Activated CD4-positive, alpha-beta T cell treated with anti-CD3 and anti-CD28 coated beads, Interleukin-2, amount 10 ng/mL, durations not matched to agents 7 days and 5 days (primary cell): ENCODE measurements around the gene NBEAL1. TPM values are rescaled to one million over a fixed set of nuclear protein-coding genes. Genes with fewer than 3 reads are reported as not detected.
"Not testable (repeated sequence)": the region's sequence is repeated elsewhere in the genome, so short reads cannot be mapped to it uniquely, and the experiment has no call there.

Experiments
- CTCF ChIA-PET: fragments of 350-600 bp; sonication (Branson Sonifier 250); formaldehyde crosslinking; loops from one replicate; lab custom pipeline; 2021; ENCODE audit warnings: antibody characterized with exemption; lab: Charles Lee
- POLR2A ChIA-PET: fragments of 350-600 bp; sonication (Branson Sonifier 250); formaldehyde crosslinking; loops from one replicate; lab custom pipeline; 2021; ENCODE audit warnings: antibody characterized with exemption; lab: Charles Lee
- DNase-seq: peaks from one replicate; pipeline ENCODE4 v3.0.0-alpha.2; 2020
- H3K27ac Mint-ChIP-seq: one replicate; pipeline ENCODE4 v1.8.0; 2021; ENCODE audit warnings: mild to moderate bottlenecking, moderate library complexity, mixed read lengths
- H3K27me3 Mint-ChIP-seq: one replicate; pipeline ENCODE4 v1.8.0; 2021; ENCODE audit warnings: mixed read lengths
- H3K36me3 Mint-ChIP-seq: one replicate; pipeline ENCODE4 v1.8.0; 2021; ENCODE audit warnings: low read depth, mixed read lengths
- H3K4me1 Mint-ChIP-seq: one replicate; pipeline ENCODE4 v1.8.0; 2021; ENCODE audit warnings: mixed read lengths
- H3K4me3 Mint-ChIP-seq: one replicate; pipeline ENCODE4 v1.8.0; 2021; ENCODE audit warnings: mild to moderate bottlenecking, moderate library complexity, mixed read lengths
- H3K9me3 Mint-ChIP-seq: one replicate; pipeline ENCODE4 v1.8.0; 2021; ENCODE audit warnings: mixed read lengths
- total RNA-seq, 2 experiments: library from RNA; stranded (reverse); gene quantifications; one replicate each; pipeline ENCODE4 v1.2.3, GENCODE V29; 2021

The NBEAL1 gene
- total RNA-seq, 2 experiments from 2014 or later = 8.3 to 13.2 TPM

DNA sequence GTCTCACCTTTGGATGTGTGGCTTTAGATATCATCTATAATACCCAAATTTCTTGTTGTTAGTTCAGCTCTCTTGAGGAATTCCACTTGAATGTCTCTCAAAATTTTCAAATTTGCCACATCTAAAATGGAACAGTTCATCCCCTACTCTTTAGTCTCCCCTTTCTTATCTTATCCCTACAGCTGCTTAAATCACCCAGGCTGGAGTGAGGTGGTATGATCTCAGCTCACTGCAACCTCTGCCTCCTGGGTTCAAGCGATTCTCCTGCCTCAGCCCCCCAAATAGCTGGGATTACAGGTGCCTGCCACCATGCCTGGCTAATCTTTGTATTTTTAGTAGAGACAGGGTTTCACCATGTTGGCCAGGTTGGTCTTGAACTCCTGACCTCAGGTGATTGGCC lies 71.7 kb downstream of the NBEAL1 start:
- H3K27ac Mint-ChIP-seq, H3K36me3 Mint-ChIP-seq, CTCF ChIA-PET, H3K4me3 Mint-ChIP-seq, H3K27me3 Mint-ChIP-seq, DNase-seq, H3K4me1 Mint-ChIP-seq, POLR2A ChIA-PET, H3K9me3 Mint-ChIP-seq: not testable (repeated sequence)

DNA sequence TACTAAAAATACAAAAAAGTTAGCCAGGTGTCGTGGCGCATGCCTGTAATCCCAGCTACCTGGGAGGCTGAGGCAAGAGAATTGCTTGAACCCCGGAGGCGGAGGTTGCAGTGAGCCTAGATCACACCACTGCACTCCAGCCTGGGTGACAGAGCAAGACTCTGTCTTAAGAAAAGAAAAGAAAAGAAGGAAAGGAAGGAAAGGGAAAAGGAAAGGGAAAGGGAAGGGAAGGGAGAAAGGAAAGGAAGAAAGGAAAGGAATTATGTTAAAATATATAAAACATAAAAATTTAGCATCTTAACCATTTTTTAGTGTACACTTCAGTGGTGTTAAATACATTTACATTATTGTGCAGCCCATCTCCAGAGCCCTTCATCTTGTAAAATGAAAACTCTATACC lies 76.0 kb downstream of the NBEAL1 start:
- POLR2A ChIA-PET, DNase-seq, CTCF ChIA-PET, H3K36me3 Mint-ChIP-seq, H3K9me3 Mint-ChIP-seq, H3K27ac Mint-ChIP-seq, H3K27me3 Mint-ChIP-seq, H3K4me1 Mint-ChIP-seq, H3K4me3 Mint-ChIP-seq: not testable (repeated sequence)

DNA sequence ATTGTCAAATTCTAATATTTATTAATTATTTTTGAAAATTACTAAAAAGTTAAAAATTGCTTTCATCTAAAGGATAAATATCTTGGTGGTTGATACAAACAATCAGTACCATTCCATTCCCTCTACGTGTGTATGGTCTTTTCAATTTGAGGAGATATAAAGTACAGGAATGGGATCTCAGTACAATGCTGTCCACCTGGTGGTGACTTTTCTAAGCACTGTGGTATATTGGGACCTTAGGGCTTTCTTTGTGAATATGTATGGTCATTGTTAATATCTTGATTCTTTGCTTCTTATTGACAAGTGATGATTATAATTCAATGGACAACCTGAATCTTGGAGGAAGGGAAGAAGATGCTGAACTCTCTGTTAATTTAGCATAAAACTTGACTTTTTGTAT lies 83.1 kb downstream of the NBEAL1 start:
- ChIA-PET CTCF (no interaction called here), POLR2A (no interaction called here)
- Mint-ChIP-seq H3K27ac (no peak overlapping the region), H3K9me3 (peaks cover 4% of the 10 kb centered on the region), H3K4me3 (no peak overlapping the region), H3K27me3 (no peaks in the 10 kb centered on the region), H3K36me3 (peaks cover 19% of the 10 kb centered on the region), H3K4me1 (no peaks in the 10 kb centered on the region)
- DNase-seq = no peak

GRCh38 chr2:203102357-203102756 lies 87.7 kb downstream of the NBEAL1 start:
- DNase-seq, POLR2A ChIA-PET, H3K27me3 Mint-ChIP-seq, H3K4me1 Mint-ChIP-seq, CTCF ChIA-PET, H3K4me3 Mint-ChIP-seq, H3K27ac Mint-ChIP-seq: not testable (repeated sequence)
- Mint-ChIP-seq H3K9me3 (peaks cover 20% of the 10 kb centered on the region), H3K36me3 (peaks cover 29% of the 10 kb centered on the region)

GRCh38 chr2:203104273-203104672 lies 89.6 kb downstream of the NBEAL1 start:
- H3K36me3 Mint-ChIP-seq = peaks cover 29% of the 10 kb centered on the region
- H3K27ac Mint-ChIP-seq = no peak overlapping the region
- no peak for DNase-seq
- no peaks in the 10 kb centered on the region for H3K4me1 Mint-ChIP-seq
- peaks cover 20% of the 10 kb centered on the region for H3K9me3 Mint-ChIP-seq
- no peak overlapping the region for H3K4me3 Mint-ChIP-seq
- no peaks in the 10 kb centered on the region for H3K27me3 Mint-ChIP-seq
- CTCF ChIA-PET = interaction anchor here (0.7 kb wide), 1 partner anchor 337 kb away, joined by 4 read pairs; no protein-coding TSS in a partner anchor
- POLR2A ChIA-PET = no interaction called here

- Mint-ChIP-seq H3K9me3 (peaks cover 20% of the 10 kb centered on the region), H3K36me3 (peaks cover 27% of the 10 kb centered on the region), H3K4me3 (no peak overlapping the region), H3K27ac (no peak overlapping the region), H3K4me1 (peaks cover 2% of the 10 kb centered on the region), H3K27me3 (no peaks in the 10 kb centered on the region)
- ChIA-PET CTCF (no interaction called here), POLR2A (no interaction called here)
- DNase-seq = no peak
Observed at GRCh38 chr2:203105996-203106395, 91.3 kb downstream of the NBEAL1 start.

DNA sequence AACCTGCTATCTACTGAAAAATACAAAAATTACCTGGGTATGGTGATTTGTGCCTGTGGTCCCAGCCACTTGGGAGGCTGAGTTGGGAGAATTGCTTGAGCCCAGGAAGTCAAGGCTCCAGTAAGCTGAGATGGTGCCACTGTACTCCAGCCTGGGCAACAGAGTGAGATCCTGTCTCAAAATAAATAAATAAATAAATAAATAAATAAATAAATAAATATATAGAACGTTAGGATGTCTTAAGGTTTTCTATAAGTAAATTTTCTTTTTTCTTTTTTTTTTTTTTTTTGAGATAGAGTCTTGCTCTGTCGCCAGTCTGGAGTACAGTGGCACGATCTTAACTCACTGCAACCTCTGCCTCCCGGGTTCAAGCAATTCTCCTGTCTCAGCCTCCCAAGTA lies 95.8 kb downstream of the NBEAL1 start:
- CTCF ChIA-PET = interaction anchor here (0.6 to 0.7 kb wide), 2 partner anchors 14 to 42 kb away, joined by 3 read pairs; no protein-coding TSS in a partner anchor

GRCh38 chr2:203112342-203112741 lies 97.7 kb downstream of the NBEAL1 start:
- Mint-ChIP-seq H3K4me1 (peaks cover 2% of the 10 kb centered on the region), H3K36me3 (peaks cover 6% of the 10 kb centered on the region), H3K4me3 (no peak overlapping the region), H3K9me3 (no peaks in the 10 kb centered on the region), H3K27ac (no peak overlapping the region), H3K27me3 (no peaks in the 10 kb centered on the region)
- no peak for DNase-seq
- POLR2A ChIA-PET = no interaction called here
- CTCF ChIA-PET = no interaction called here

More for the DNA sequence above, 95.8 kb downstream of the NBEAL1 start:
- DNase-seq, H3K9me3 Mint-ChIP-seq, H3K27me3 Mint-ChIP-seq, H3K36me3 Mint-ChIP-seq, H3K4me3 Mint-ChIP-seq, H3K4me1 Mint-ChIP-seq, POLR2A ChIA-PET, H3K27ac Mint-ChIP-seq: not testable (repeated sequence)

- CTCF ChIA-PET = not testable (repeated sequence)
Observed at GRCh38 chr2:203115201-203115700, 100.6 kb downstream of the NBEAL1 start.

DNA sequence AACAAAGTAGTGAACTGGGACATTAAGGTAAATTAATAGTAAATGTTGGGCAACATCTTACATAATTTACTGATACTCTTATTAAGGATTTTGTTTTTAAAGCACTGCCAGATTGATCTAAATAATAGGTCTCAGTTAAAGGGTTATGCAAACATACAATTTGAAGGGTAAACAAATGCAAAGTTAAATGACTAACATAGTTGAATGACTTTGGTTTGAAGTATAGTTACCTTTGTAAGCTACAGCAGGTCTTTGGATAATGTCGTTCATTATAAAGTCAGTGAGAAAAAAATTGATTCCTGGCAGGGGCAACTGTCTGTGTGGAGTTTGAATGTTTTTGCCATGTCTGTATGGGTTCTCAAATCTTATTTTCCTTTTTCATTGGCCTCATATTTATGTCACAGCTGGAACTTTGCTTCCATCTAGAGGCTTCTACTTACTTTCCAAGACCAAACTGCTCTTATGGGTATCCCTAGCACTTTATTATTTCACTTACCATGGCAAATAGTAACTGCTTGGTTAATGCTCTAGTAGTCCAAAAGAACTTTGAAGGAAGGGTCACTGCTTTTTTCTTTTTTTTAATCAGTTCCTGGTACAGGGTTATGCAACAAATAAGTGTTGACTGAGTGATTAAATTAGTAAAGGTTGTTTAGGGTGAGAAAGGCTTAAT lies 107.8 kb downstream of the NBEAL1 start:
- DNase-seq = no peak
- Mint-ChIP-seq H3K27ac (no peak overlapping the region), H3K4me1 (no peaks in the 10 kb centered on the region), H3K27me3 (no peaks in the 10 kb centered on the region), H3K36me3 (peaks cover 3% of the 10 kb centered on the region), H3K9me3 (no peaks in the 10 kb centered on the region), H3K4me3 (no peak overlapping the region)
- CTCF ChIA-PET = no interaction called here
- POLR2A ChIA-PET = no interaction called here

More at GRCh38 chr2:203115201-203115700, 100.6 kb downstream of the NBEAL1 start:
- H3K9me3 Mint-ChIP-seq, H3K4me3 Mint-ChIP-seq, DNase-seq, H3K36me3 Mint-ChIP-seq, H3K27ac Mint-ChIP-seq, H3K27me3 Mint-ChIP-seq, H3K4me1 Mint-ChIP-seq, POLR2A ChIA-PET: not testable (repeated sequence)

DNA sequence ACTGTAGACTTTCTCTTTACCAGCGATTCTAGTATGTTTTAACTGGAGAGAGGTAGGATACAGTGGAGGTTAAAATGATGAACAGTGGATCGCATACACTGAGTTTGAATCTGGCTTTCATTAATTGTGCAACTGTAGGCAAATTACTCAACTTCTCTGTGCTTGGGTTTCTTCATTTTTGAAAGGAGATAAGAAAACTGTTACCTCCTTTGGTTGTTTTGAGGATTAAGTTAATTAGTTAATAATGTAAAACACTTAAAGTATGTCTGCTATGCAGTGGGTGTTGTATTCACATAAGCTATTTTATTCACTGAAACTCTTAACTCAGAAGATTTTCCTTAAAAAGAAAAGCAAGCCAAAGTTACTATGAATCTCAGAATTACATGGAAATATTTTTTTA lies 112.3 kb downstream of the NBEAL1 start:
- Mint-ChIP-seq H3K27me3 (no peaks in the 10 kb centered on the region), H3K36me3 (peaks cover 6% of the 10 kb centered on the region), H3K27ac (no peak overlapping the region), H3K4me3 (no peak overlapping the region), H3K4me1 (no peaks in the 10 kb centered on the region), H3K9me3 (no peaks in the 10 kb centered on the region)
- ChIA-PET CTCF (no interaction called here), POLR2A (no interaction called here)
- DNase-seq = no peak

GRCh38 chr2:203135105-203135504 lies 120.4 kb downstream of the NBEAL1 start:
- Mint-ChIP-seq H3K9me3 (no peaks in the 10 kb centered on the region), H3K4me1 (no peaks in the 10 kb centered on the region), H3K4me3 (no peak overlapping the region), H3K36me3 (no peaks in the 10 kb centered on the region), H3K27me3 (no peaks in the 10 kb centered on the region), H3K27ac (no peak overlapping the region)
- DNase-seq = no peak
- ChIA-PET CTCF (interaction anchor here (0.7 kb wide), 1 partner anchor 10 kb away, joined by 3 read pairs; no protein-coding TSS in a partner anchor), POLR2A (no interaction called here)

DNA sequence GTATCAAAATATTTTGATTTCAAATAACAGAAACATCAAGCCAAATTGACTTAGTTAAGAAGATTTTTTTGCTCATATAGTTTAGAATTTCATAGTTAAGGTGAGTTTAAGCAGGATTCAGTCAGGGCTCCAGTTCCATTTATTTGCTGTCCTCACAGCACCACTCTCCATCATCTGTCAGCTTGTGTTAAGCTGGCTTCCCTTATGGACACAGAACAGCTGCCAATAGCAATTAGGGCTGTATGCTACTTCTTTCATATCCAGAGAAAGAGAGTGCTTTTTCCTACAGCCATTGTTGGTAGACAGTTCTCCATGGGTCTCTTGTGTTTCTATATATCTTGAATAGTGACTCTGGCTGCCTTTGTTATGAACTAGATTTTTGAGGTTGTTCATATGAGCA lies 128.7 kb downstream of the NBEAL1 start:
- ChIA-PET CTCF (interaction anchor here (0.6 to 1.0 kb wide), 2 partner anchors 20 to 71 kb away, joined by 3 read pairs; no protein-coding TSS in a partner anchor), POLR2A (no interaction called here)
- Mint-ChIP-seq H3K27me3 (no peaks in the 10 kb centered on the region), H3K9me3 (no peaks in the 10 kb centered on the region), H3K4me1 (no peaks in the 10 kb centered on the region), H3K27ac (no peak overlapping the region), H3K36me3 (peaks cover 1% of the 10 kb centered on the region), H3K4me3 (no peak overlapping the region)
- no peak for DNase-seq

DNA sequence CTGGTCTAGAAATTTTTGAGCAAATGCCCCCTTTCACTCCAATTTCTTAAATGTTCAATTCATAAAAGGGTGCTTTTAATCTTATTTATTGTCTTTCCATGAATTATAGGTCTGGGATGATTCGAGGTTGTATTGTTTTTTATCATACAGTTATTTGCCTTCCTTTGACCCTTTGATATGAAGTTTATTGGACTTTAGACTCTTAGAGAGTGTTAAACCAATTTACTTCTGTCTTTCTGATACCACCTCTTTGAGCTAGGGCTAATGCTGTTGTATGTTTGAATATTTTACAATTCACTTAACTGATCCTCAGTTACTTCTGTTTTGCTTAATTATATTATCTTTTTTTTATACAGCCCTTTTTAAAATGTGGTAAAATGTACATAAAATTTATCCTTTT lies 134.5 kb downstream of the NBEAL1 start:
- no peak for DNase-seq
- no peak overlapping the region for H3K4me3 Mint-ChIP-seq
- CTCF ChIA-PET = no interaction called here
- POLR2A ChIA-PET = no interaction called here
- H3K27me3 Mint-ChIP-seq = no peaks in the 10 kb centered on the region
- no peak overlapping the region for H3K27ac Mint-ChIP-seq
- H3K4me1 Mint-ChIP-seq = no peaks in the 10 kb centered on the region
- peaks cover 4% of the 10 kb centered on the region for H3K36me3 Mint-ChIP-seq
- no peaks in the 10 kb centered on the region for H3K9me3 Mint-ChIP-seq
